ENCODE measurements around the gene XK. TPM values are rescaled to one million over a fixed set of nuclear protein-coding genes. Genes with fewer than 3 reads are reported as not detected.

The XK gene, protein sequence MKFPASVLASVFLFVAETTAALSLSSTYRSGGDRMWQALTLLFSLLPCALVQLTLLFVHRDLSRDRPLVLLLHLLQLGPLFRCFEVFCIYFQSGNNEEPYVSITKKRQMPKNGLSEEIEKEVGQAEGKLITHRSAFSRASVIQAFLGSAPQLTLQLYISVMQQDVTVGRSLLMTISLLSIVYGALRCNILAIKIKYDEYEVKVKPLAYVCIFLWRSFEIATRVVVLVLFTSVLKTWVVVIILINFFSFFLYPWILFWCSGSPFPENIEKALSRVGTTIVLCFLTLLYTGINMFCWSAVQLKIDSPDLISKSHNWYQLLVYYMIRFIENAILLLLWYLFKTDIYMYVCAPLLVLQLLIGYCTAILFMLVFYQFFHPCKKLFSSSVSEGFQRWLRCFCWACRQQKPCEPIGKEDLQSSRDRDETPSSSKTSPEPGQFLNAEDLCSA
- total RNA-seq (2022; extraction: Qiagen RNA extraction), result 0.29 to 0.45 TPM (median 0.40 TPM) in 5 replicates

GRCh38 chrX:37685381-37686359 is at the start of gene XK:
Gene XK (plus strand): TSS chrX:37685791. CDS start chrX:37685962, 171 bp downstream.

GRCh38 chrX:37779857-37780256 is 94.3 kb downstream of the XK start, which contains the start of gene CYBB:
Gene CYBB (plus strand): TSS chrX:37780059. CDS start chrX:37780078, 19 bp downstream.

Other genes starting within 250 kb of the XK start
- gene LANCL3, start 114.1 kb upstream of the XK start, total RNA-seq (2022; extraction: Qiagen RNA extraction), result 0.01 to 0.03 TPM (median 0.02 TPM) in 4 of 5 replicates, not detected in the other
- 0.01 to 0.09 TPM (median 0.03 TPM) in 5 replicates for gene CYBB, start 94.3 kb downstream of the XK start, total RNA-seq (2022; extraction: Qiagen RNA extraction)
- gene DYNLT3, start 161.8 kb downstream of the XK start, total RNA-seq (2022; extraction: Qiagen RNA extraction), result 14.3 to 19.4 TPM (median 17.4 TPM) in 5 replicates